ENCODE results near the gene NSMF. TPM values are rescaled to one million over a fixed set of nuclear protein-coding genes. Genes with fewer than 3 reads are reported as not detected.

Gene NSMF
- total RNA-seq, 1 donor from 2014 or later, result 35.1 TPM

DNA sequence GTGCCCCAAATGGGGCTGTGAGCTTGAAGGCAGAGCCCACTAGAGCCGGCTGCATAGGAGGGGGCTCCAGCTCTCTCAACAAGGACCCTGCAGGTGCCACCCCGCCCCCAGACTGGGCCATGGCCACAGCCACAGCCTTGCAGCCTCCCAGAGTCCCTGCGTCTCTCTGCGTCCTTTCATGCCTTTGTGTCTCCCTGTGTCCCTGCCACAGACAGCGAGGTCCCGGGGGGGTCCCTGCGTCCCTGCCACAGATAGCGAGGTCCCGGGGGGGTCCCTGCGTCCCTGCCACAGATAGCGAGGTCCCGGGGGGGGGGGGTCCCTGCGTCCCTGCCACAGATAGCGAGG is 29.6 kb downstream of the NSMF start:
- Histone ChIP-seq H3K9me3 (no peaks in the 10 kb centered on the region), H3K27ac (no peak overlapping the region), H3K4me1 (peaks cover 10% of the 10 kb centered on the region), H3K36me3 (no peaks in the 10 kb centered on the region), H3K4me3 (no peak overlapping the region), H3K27me3 (no peaks in the 10 kb centered on the region)
- DNase-seq (ENCODE audit: extremely low spot score in 2 of 2), result no peak
- TF ChIP-seq, protein P1, sequence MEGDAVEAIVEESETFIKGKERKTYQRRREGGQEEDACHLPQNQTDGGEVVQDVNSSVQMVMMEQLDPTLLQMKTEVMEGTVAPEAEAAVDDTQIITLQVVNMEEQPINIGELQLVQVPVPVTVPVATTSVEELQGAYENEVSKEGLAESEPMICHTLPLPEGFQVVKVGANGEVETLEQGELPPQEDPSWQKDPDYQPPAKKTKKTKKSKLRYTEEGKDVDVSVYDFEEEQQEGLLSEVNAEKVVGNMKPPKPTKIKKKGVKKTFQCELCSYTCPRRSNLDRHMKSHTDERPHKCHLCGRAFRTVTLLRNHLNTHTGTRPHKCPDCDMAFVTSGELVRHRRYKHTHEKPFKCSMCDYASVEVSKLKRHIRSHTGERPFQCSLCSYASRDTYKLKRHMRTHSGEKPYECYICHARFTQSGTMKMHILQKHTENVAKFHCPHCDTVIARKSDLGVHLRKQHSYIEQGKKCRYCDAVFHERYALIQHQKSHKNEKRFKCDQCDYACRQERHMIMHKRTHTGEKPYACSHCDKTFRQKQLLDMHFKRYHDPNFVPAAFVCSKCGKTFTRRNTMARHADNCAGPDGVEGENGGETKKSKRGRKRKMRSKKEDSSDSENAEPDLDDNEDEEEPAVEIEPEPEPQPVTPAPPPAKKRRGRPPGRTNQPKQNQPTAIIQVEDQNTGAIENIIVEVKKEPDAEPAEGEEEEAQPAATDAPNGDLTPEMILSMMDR (IDR thresholded peaks at IDR 0.05), result no peak
- TF ChIP-seq POLR2A (IDR thresholded peaks at IDR 0.05) (no peak), POLR2AphosphoS5 (IDR thresholded peaks at IDR 0.05; ENCODE audit: insufficient read depth in 1 of 2, low read depth in 1 of 2) (no peak)
- intact Hi-C loops (cut with DNase I), result loop anchor here (1.0 kb wide), 1 partner anchor 18 kb away; no protein-coding TSS in a partner anchor

DNA sequence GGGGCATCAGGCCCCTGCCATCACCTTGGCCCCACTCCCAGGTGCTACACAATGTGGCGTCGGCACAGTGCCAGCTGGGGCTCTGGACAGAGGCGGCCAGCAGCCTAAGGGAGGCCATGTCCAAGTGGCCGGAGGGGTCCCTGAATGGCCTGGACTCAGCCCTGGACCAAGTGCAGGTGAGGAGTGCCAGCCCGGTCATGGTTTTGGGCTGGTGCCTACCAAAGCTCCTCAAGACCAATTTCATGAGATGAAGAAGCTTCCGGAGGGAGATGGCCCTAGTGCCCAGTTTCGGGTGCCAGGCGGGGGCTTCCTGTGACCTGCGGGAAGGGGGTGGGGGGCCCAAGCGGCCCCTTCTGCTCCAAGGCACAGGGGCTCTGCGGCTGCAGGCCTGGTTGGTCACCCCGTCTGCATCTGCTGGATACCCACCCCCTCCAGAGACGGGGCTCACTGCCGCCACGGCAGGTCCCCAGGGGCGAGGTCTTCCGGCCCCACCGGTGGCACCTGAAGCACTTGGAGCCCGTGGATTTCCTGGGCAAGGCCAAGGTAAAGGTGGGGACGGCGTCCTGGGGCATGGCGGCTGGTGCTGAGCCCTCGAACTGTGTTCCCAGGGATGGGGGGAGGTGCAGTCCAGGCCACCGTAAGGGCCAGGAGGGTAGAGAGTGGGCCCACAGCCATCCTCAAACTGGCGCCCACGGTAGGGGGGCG is 30.1 kb downstream of the NSMF start:
- no peaks in the 10 kb centered on the region for H3K36me3 ChIP-seq
- H3K4me3 ChIP-seq, result no peak overlapping the region
- H3K27me3 ChIP-seq, result no peaks in the 10 kb centered on the region
- intact Hi-C loops (cut with DNase I), result loop anchor here (1.0 kb wide), 1 partner anchor 18 kb away; no protein-coding TSS in a partner anchor
- H3K4me1 ChIP-seq, result peaks cover 15% of the 10 kb centered on the region
- no peaks in the 10 kb centered on the region for H3K9me3 ChIP-seq
- no peak overlapping the region for H3K27ac ChIP-seq
- TF ChIP-seq, protein P1 (IDR thresholded peaks at IDR 0.05), result no peak
- TF ChIP-seq POLR2AphosphoS5 (IDR thresholded peaks at IDR 0.05; ENCODE audit: insufficient read depth in 1 of 2, low read depth in 1 of 2) (no peak), POLR2A (IDR thresholded peaks at IDR 0.05) (no peak)
- DNase-seq (ENCODE audit: extremely low spot score in 2 of 2), result no peak

DNA sequence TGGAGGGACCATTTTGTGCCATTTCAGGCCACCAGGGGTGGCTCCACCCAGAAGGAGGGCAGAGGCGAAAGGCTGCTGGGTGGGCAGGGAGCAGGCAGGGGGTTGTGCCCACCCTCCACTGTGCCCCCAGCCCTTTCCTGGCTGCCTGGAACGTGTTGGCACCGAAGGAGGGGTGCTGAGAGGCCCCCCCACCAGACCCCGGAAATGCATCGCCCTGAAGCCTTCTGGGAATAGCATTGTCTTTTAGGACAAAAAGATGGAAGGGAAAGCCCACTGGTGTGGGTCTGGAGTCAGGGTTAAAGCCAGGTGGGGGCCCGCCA is 30.9 kb downstream of the NSMF start:
- no peaks in the 10 kb centered on the region for H3K36me3 ChIP-seq
- H3K4me1 ChIP-seq, result peaks cover 21% of the 10 kb centered on the region
- no peaks in the 10 kb centered on the region for H3K27me3 ChIP-seq
- no peak overlapping the region for H3K27ac ChIP-seq
- TF ChIP-seq POLR2AphosphoS5 (IDR thresholded peaks at IDR 0.05; ENCODE audit: insufficient read depth in 1 of 2, low read depth in 1 of 2) (no peak), POLR2A (IDR thresholded peaks at IDR 0.05) (no peak)
- TF ChIP-seq, protein P1 (IDR thresholded peaks at IDR 0.05), result no peak
- intact Hi-C loops (cut with DNase I), result no loop called here
- no peaks in the 10 kb centered on the region for H3K9me3 ChIP-seq
- H3K4me3 ChIP-seq, result no peak overlapping the region
- DNase-seq (ENCODE audit: extremely low spot score in 2 of 2), result no peak

DNA sequence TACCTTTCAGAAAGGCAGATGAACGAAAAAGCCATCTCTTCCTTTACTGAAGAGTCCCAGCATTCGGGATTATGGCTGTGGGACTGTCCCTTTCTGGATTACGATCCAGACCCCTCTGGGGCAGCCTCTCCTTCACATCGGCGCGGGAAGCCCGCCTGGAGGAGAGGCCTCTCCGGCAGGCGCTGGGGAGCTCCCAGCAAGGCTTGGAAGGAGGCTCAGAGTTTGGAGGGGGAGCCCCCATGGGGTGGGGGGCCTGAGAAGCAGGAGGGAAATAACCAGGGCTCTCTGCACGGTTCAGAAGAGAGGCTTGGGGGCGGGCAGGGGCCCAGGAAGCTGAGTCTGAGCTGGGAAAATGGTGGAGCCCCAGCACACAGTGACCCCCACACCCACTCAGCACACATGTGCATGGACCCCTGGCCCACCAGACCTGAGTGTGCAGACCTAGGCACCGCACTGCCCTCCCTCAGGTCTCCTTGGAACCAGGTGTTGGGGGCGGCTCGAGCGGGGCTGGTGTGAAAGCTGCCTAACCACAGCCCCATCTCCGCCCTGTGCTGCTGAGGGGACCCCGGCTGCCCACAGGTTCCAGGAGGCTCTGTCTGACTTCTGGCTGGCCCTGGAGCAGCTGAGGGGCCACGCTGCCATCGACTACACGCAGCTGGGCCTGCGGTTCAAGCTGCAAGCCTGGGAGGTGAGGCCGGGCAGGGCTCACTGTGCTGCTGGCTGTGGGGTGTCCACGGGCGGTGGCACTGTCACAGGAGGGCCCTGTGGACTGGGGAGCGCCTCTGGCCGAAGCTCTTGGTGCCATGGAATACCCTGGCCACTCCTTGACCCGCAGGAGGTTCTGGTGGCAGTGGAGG is 31.5 kb downstream of the NSMF start:
- Histone ChIP-seq H3K27me3 (no peaks in the 10 kb centered on the region), H3K4me1 (peaks cover 21% of the 10 kb centered on the region), H3K27ac (no peak overlapping the region), H3K36me3 (no peaks in the 10 kb centered on the region), H3K4me3 (no peak overlapping the region), H3K9me3 (no peaks in the 10 kb centered on the region)
- intact Hi-C loops (cut with DNase I), result no loop called here
- TF ChIP-seq POLR2AphosphoS5 (IDR thresholded peaks at IDR 0.05; ENCODE audit: insufficient read depth in 1 of 2, low read depth in 1 of 2) (no peak), POLR2A (IDR thresholded peaks at IDR 0.05) (no peak)
- TF ChIP-seq, protein P1 (IDR thresholded peaks at IDR 0.05), result no peak
- DNase-seq (ENCODE audit: extremely low spot score in 2 of 2), result no peak
